LNCaP clone FGC (cell line): Measurements from ENCODE around the gene MAGEA8.
"Not testable (repeated sequence)": the region's sequence is repeated elsewhere in the genome, so short reads cannot be mapped to it uniquely, and the experiment has no call there.

ENCODE experiments used
- DNase-seq: peaks from one replicate; pipeline ENCODE4 v3.0.0-alpha.2; 2011; ENCODE audit warnings: low read depth
- H3K4me3 ChIP-seq: 2 replicates; pipeline ENCODE4 v1.5.1; 2011; ENCODE audit warnings: mild to moderate bottlenecking, low read depth, low read length, control low read depth
- CTCF ChIP-seq: IDR thresholded peaks from 2 replicates; pipeline ENCODE4 v1.5.1; 2012; ENCODE audit warnings: mild to moderate bottlenecking; ENCODE audit not compliant: control insufficient read depth, insufficient read depth; ENCODE audit errors: extremely low read depth

The MAGEA8 gene

GRCh38 chrX:149916745-149917392 is 35.9 kb downstream of the MAGEA8 start:
- no peak for DNase-seq
- no peak for TF ChIP-seq CTCF
- H3K4me3 ChIP-seq = no peak overlapping the region

DNA sequence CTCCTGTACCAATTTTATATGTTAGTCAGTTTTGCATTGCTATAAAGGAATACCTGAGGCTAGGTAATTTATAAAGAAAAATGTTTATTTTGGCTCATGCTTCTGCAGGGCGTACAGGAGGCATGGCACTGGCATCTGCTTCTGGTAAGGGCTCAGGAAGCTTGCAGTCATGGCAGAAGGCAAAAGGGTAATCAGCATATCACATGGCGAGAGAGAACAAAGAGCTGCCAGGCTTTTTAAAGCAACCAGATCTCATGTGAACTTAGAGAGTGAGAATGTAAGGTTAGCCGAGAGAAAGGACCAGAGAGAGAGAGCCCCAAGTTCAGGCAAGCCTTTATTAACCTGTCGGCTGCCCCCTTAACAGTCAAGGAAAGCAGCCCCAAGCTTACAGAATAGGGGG is 42.9 kb downstream of the MAGEA8 start:
- not testable (repeated sequence) for DNase-seq, H3K4me3 ChIP-seq

DNA sequence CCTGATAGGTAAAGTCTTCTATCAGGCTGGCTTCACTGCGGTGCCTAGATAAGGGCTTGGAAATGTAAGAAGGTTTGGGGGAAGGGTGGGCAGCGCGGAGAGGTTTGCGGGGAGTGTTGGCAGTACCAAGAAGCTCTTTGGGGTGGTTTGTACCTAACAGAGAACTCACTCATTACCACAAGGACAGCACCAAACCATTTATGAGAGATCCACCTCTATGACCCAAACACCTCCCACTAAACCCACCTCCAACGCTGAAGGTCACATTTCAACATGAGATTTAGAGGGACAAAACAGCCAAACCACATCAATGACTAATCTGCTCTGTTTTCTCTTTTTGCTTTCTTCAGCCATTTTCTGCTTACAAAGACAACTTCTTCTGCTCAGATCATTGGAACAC is 43.5 kb downstream of the MAGEA8 start:
- not testable (repeated sequence) for DNase-seq, H3K4me3 ChIP-seq

DNA sequence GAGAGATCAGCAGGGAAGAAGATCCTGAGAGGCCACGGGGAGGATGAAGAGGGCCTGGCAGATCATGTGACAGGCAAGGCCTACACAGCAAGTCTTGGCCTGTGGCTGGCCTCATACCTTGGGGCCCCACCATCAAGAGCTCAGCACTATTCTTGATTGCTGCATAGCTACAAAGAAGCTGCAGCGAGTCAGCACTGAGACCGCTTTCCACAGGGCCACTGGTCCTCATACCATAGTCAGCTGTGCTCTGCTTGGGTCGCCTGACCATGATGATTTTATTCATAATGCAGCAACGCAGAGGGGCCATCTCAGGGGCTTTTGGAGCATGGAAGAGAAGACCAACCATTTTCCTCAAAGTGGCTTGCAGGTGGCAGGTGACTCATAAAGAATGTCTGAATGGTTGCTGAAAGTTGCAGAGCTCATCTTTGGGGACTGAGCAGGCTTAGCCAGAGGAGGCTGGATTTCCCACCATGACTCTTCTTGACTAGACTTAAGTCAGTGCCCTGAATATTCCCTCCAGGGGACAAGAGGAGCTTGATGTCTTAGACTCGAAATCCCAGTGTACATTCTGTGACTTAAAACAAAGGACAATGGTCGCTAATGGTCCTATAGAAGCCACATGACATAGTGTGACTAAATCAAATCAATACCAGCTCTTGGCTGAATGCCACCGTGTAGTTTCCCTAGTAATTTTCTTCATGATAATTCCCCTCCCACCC is 46.4 kb downstream of the MAGEA8 start:
- H3K4me3 ChIP-seq, DNase-seq: not testable (repeated sequence)

DNA sequence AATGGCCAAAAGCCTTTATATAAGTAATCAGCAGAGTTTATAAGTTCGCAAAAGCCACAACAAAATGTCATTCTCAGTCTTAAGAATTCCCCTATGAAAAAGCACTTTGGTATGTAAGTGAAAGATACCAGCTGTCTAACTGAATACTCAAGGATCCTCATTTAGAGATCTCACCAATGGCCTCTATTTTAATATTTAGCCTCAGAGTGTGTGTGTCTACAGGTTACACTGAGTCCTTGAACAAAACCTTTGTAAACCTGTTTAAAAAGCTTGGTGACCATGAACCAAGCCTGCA is 46.9 kb downstream of the MAGEA8 start:
- DNase-seq, H3K4me3 ChIP-seq: not testable (repeated sequence)

DNA sequence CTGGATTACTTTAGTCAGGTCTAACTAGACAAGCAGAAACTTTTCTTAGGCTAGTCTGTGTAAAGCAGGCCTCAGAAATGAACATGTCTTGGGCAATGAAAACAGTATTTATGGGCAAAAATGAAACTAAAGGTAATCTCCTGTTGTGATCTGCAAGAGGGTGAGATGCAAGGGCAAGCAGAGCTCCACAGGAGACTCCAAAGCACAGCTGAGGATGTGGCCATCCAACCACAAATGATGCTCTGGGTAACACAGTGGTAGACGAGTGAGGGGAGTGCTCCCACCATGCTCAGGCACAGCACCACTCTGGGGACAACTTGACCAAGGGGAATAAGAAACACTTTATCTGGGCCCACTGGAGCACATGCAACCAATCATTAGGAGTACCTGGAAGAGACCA is 47.7 kb downstream of the MAGEA8 start:
- H3K4me3 ChIP-seq, DNase-seq: not testable (repeated sequence)

GRCh38 chrX:149929400-149929799 is 48.4 kb downstream of the MAGEA8 start, which contains the start of gene HSFX4:
HSFX4 (plus strand) TSS chrX:149929573; CDS start chrX:149929645, 72 bp downstream.
- H3K4me3 ChIP-seq, DNase-seq: not testable (repeated sequence)

- H3K4me3 ChIP-seq, DNase-seq: not testable (repeated sequence)
Measured at GRCh38 chrX:149931355-149931754, 50.4 kb downstream of the MAGEA8 start.

- not testable (repeated sequence) for DNase-seq
Measured at GRCh38 chrX:149932150-149932549, 51.2 kb downstream of the MAGEA8 start.

GRCh38 chrX:149932970-149933369 is 52.0 kb downstream of the MAGEA8 start:
- DNase-seq, H3K4me3 ChIP-seq: not testable (repeated sequence)

More at GRCh38 chrX:149932150-149932549, 51.2 kb downstream of the MAGEA8 start:
- H3K4me3 ChIP-seq = not testable (repeated sequence)

GRCh38 chrX:149933547-149933946 is 52.6 kb downstream of the MAGEA8 start:
- H3K4me3 ChIP-seq, DNase-seq: not testable (repeated sequence)
